Measurements from ENCODE around the gene DONSON. TPM values are rescaled to one million over a fixed set of nuclear protein-coding genes. Genes with fewer than 3 reads are reported as not detected.

The DONSON gene
- total RNA-seq, 1 experiment from 2014 or later, result 48.5 TPM

DNA sequence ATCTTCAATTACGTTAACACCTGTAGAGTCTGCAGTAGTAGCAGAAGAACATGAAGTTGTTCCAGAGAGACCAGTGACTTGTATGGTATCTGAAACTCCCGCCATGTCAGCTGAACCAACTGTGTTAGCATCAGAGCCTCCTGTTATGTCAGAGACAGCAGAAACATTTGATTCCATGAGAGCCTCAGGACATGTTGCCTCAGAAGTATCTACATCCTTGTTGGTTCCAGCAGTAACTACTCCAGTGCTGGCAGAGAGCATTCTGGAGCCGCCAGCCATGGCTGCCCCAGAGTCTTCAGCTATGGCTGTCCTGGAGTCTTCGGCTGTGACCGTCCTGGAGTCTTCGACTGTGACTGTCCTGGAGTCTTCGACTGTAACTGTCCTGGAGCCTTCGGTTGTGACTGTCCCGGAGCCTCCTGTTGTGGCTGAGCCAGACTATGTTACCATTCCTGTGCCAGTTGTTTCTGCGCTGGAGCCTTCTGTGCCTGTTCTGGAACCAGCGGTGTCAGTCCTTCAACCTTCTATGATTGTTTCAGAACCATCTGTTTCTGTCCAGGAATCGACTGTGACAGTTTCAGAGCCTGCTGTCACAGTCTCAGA is 35.4 kb downstream of the DONSON start:
- TF ChIP-seq EZH2 (IDR thresholded peaks at IDR 0.05; ENCODE audit: borderline replicate concordance, low read depth, low read length, poor library complexity, severe bottlenecking), result no peak
- TF ChIP-seq, protein P1, sequence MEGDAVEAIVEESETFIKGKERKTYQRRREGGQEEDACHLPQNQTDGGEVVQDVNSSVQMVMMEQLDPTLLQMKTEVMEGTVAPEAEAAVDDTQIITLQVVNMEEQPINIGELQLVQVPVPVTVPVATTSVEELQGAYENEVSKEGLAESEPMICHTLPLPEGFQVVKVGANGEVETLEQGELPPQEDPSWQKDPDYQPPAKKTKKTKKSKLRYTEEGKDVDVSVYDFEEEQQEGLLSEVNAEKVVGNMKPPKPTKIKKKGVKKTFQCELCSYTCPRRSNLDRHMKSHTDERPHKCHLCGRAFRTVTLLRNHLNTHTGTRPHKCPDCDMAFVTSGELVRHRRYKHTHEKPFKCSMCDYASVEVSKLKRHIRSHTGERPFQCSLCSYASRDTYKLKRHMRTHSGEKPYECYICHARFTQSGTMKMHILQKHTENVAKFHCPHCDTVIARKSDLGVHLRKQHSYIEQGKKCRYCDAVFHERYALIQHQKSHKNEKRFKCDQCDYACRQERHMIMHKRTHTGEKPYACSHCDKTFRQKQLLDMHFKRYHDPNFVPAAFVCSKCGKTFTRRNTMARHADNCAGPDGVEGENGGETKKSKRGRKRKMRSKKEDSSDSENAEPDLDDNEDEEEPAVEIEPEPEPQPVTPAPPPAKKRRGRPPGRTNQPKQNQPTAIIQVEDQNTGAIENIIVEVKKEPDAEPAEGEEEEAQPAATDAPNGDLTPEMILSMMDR (conservative IDR thresholded peaks at IDR 0.05; ENCODE audit: low read depth, low read length), result no peak
- Histone ChIP-seq H3K36me3 (ENCODE audit: insufficient read depth, low read length, poor library complexity, severe bottlenecking) (peaks cover 93% of the 10 kb centered on the region), H3K4me1 (ENCODE audit: insufficient read depth, low read length, poor library complexity, severe bottlenecking) (no peaks in the 10 kb centered on the region), H3K9me3 (ENCODE audit: low read depth, low read length, poor library complexity, severe bottlenecking) (no peaks in the 10 kb centered on the region), H3K4me3 (ENCODE audit: low read depth, low read length, poor library complexity, severe bottlenecking) (no peak overlapping the region), H3K27ac (ENCODE audit: low read depth, low read length, poor library complexity, severe bottlenecking) (no peak overlapping the region), H3K27me3 (replicated peaks; ENCODE audit: insufficient read depth, low read depth, low read length, poor library complexity) (no peaks in the 10 kb centered on the region)
- BruUV-seq (replicated peaks), result no TSS peak
- intact Hi-C loops (cut with micrococcal nuclease; ENCODE audit: unreplicated experiment), result no loop called here
- CTCF ChIA-PET, result no interaction called here
- no peak for DNase-seq (ENCODE audit: low spot score)
- POLR2A ChIA-PET (ENCODE audit: low non-redundant PET), result no interaction called here

GRCh38 chr21:33552093-33552998 is 36.1 kb downstream of the DONSON start:
- CTCF ChIA-PET, result no interaction called here
- BruUV-seq (replicated peaks), result no TSS peak

DNA sequence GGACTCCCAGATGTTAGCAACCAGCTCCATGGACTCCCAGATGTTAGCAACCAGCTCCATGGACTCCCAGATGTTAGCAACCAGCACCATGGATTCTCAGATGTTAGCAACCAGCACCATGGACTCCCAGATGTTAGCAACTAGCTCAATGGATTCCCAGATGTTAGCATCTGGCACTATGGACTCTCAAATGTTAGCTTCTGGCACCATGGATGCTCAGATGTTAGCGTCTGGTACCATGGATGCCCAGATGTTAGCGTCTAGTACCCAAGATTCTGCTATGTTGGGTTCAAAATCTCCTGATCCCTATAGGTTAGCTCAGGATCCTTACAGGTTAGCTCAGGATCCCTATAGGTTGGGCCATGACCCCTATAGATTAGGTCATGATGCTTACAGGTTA is 36.8 kb downstream of the DONSON start:
- Histone ChIP-seq H3K4me1 (ENCODE audit: insufficient read depth, low read length, poor library complexity, severe bottlenecking) (no peaks in the 10 kb centered on the region), H3K36me3 (ENCODE audit: insufficient read depth, low read length, poor library complexity, severe bottlenecking) (peaks cover 93% of the 10 kb centered on the region), H3K4me3 (ENCODE audit: low read depth, low read length, poor library complexity, severe bottlenecking) (no peak overlapping the region), H3K27me3 (replicated peaks; ENCODE audit: insufficient read depth, low read depth, low read length, poor library complexity) (no peaks in the 10 kb centered on the region), H3K27ac (ENCODE audit: low read depth, low read length, poor library complexity, severe bottlenecking) (no peak overlapping the region), H3K9me3 (ENCODE audit: low read depth, low read length, poor library complexity, severe bottlenecking) (no peaks in the 10 kb centered on the region)
- BruUV-seq (replicated peaks), result no TSS peak
- ChIA-PET CTCF (no interaction called here), POLR2A (ENCODE audit: low non-redundant PET) (no interaction called here)
- intact Hi-C loops (cut with micrococcal nuclease; ENCODE audit: unreplicated experiment), result no loop called here
- no peak for DNase-seq (ENCODE audit: low spot score)
- TF ChIP-seq EZH2 (IDR thresholded peaks at IDR 0.05; ENCODE audit: borderline replicate concordance, low read depth, low read length, poor library complexity, severe bottlenecking), result no peak
- TF ChIP-seq, protein P1 (conservative IDR thresholded peaks at IDR 0.05; ENCODE audit: low read depth, low read length), result no peak

More at GRCh38 chr21:33552093-33552998, 36.1 kb downstream of the DONSON start:
- Histone ChIP-seq H3K4me1 (ENCODE audit: insufficient read depth, low read length, poor library complexity, severe bottlenecking) (no peaks in the 10 kb centered on the region), H3K4me3 (ENCODE audit: low read depth, low read length, poor library complexity, severe bottlenecking) (no peak overlapping the region), H3K27me3 (replicated peaks; ENCODE audit: insufficient read depth, low read depth, low read length, poor library complexity) (no peaks in the 10 kb centered on the region), H3K27ac (ENCODE audit: low read depth, low read length, poor library complexity, severe bottlenecking) (no peak overlapping the region), H3K36me3 (ENCODE audit: insufficient read depth, low read length, poor library complexity, severe bottlenecking) (peaks cover 92% of the 10 kb centered on the region), H3K9me3 (ENCODE audit: low read depth, low read length, poor library complexity, severe bottlenecking) (no peaks in the 10 kb centered on the region)
- POLR2A ChIA-PET (ENCODE audit: low non-redundant PET), result no interaction called here
- TF ChIP-seq, protein P1 (conservative IDR thresholded peaks at IDR 0.05; ENCODE audit: low read depth, low read length), result no peak
- TF ChIP-seq EZH2 (IDR thresholded peaks at IDR 0.05; ENCODE audit: borderline replicate concordance, low read depth, low read length, poor library complexity, severe bottlenecking), result no peak
- intact Hi-C loops (cut with micrococcal nuclease; ENCODE audit: unreplicated experiment), result no loop called here
- DNase-seq (ENCODE audit: low spot score), result no peak
